Measurements from ENCODE around the gene SPRY4.
"Not testable (repeated sequence)": the region's sequence is repeated elsewhere in the genome, so short reads cannot be mapped to it uniquely, and the experiment has no call there.

The SPRY4 gene

DNA sequence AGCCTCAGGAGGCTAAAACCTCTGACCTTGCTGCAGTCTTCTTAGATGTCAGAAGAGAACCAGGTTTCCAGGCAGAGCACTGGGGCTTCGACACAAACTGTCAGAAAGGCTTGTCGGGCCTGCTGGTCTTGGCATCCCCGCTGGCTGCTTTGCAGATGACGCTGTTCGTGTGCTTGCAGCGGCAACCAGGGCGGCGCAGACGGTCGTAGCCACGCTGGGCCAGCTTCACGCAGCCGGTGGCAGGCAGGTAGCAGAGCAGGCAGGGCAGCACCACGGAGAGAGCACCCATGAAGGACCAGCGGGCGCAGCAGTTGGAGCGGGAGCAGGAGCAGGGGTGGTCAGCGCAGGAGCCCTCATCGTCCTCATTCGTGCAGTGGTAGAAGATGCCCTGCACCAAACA, 10.7 kb downstream of the SPRY4 start:
- DNase-seq: no peak

DNA sequence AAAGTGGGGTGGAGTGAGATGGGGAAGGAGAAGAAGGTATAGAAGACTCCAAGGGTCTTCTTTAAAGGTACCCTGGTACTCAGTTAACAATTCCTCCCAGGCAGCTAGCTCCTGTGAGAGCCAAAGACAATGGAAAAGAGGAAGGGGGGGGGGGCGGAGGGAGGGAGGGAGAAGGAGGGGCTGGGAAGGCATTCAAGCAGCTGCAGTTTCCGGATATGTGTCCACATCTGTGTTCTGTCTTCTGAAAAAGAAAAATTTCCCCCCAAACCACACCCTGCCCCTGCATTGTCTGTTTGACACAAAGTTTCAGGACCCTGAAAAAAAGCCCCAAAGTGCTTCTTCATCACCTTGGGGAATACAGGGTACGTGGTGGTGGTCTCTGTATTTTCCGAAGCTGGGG, 11.1 kb downstream of the SPRY4 start:
- DNase-seq: no peak

GRCh38 chr5:142313275-142313674, 11.5 kb downstream of the SPRY4 start:
- DNase-seq: no peak

DNA sequence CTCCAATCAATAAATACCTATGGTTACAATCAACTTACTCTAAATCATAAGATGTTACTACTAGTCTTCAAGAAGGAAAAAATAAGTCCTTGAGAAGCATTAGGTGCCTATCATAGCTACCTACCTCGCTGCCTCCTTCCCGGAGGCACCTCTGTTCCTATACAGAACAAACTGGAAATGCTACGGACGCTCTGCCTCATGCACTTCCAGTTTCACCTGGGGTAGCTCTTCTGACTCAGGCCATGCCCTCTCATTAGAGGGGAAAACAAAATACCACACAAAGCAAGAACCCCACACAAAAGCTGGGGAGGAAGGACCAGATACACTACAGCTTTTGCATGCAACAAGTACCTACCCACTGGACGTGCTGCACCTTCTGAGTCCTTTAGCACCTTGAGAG, 12.4 kb downstream of the SPRY4 start:
- DNase-seq: no peak

GRCh38 chr5:142311725-142312124, 13.1 kb downstream of the SPRY4 start:
- no peak for DNase-seq

DNA sequence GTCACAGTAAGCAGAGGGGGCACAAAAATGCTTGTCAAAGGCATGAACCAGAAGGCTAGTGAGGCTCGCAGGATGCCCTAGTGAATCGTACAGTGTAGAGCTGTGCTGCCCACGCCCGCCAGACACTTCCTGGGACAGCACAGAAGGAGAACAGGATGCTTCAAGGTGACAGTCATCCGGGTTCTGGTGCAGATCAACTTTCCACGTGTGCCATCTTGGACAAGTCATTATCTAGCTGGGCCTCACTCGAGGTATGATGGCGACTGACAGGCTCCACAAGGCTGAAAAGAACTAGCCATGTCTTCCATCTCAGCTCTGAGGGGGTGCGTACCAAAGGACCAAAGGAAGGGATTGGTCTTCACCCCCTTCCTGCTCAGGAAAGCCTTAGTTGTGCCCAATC, 14.0 kb downstream of the SPRY4 start:
- DNase-seq: no peak

- no peak for DNase-seq
Observed at GRCh38 chr5:142309747-142310318, 15.0 kb downstream of the SPRY4 start.

GRCh38 chr5:142308358-142308757, 16.5 kb downstream of the SPRY4 start:
- DNase-seq: no peak

DNA sequence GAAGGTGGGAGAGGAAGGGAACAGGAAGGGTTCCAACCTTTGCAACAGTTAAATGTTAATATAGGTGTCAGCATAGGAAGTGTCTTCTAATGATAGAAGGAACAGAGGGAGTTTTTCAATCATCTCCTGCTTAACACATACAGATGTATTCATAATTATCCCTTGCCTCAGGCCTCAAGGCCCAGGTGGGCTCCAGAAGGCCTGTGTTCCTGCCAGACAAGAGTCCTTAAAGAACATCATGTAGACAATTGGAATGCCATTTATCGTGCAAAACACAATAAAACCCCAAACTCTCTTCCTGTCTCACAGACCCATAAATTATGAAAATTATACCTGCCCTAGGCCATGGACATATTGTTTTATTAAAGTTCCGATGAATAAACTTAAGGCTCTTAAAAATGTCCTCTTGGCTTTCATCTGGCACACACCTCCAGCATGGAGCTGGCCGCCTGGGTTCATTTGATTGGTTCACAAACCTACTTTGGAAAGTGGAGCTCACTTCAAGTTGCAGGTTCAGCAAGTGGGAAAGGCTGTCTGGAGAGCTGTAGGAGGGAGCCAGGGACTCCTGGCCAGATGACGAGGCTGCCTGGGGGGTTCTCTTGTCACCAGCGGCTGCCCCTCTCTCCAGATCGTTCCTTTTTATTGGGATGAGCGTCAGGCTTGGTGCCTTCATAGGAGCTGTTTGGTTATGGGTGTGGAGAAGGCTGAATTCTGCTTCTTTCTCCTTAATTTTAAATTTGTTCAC, 17.5 kb downstream of the SPRY4 start:
- no peak for DNase-seq

DNA sequence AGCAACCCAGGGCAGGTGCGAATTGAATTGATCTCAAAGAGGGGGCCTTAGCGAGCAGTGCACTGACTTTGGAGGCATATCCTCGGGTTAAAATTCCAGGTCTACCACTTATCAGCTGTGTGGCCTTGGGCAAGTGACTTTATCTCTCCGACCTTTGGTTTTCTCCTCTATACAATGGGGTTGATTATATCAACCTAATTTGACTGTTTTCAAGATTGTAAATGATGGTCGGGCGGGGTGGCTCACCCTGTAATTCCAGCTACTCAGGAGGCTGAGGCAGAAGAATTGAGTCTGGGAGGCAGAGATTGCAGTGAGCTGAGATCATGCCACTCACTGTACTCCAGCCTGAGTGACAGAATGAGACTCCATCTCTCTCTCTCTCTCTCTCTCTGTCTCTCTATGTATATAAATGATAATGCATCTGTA, 18.7 kb downstream of the SPRY4 start:
- DNase-seq: no peak

GRCh38 chr5:142305211-142305610, 19.6 kb downstream of the SPRY4 start:
- DNase-seq: no peak

DNA sequence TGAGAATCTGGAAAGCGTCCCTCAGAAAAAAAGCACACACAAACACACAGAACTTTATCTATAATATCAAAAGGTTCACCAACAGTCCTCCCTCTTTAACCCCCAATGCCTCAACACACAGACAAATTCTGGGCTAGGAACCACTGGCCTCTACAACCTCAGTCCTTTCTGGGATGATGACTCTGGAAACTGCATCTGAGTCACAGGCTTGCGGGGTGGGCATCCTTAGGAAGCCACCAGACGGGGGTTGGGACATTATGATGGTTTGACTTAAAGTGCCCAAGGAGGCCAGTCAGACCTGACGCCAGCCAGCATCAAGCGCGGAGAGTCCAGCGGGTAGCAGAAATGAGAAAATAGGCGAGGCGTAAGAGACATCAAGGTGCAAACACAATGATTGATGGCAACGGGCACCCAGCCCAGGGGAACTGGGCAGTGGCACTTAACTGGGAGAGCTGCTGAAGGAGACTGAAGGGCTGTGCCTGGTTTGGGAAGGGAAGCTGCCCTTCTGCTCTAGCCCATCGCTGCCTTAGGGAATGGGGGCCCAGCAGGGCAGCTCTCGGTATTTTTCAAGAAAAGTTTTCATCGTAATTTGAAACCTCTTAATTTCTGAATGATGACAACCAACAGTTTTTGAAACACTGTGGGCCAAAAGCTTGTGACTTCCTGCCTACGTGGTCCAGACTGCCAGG, 20.7 kb downstream of the SPRY4 start:
- DNase-seq: no peak

- no peak for DNase-seq
Observed at GRCh38 chr5:142303565-142303964, 21.3 kb downstream of the SPRY4 start.

DNA sequence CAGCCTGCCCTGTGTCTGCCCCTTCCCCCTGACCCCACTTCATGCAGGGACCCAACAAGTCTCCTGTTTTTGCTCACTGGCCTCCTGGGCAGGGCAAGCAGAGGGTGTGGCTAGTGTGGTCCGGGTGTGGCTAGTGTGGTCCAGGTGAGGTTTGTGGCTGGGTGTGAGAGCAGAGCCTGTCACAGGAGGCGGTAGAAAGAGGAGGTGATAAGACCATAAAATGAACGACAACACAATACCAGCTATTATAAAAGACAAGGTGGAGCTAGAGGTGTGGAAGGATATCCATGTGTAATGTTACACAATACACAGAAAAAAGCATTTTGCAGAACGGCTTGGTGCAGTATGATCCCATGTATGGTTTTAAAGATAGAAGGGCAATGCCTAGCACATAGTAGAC, 23.3 kb downstream of the SPRY4 start:
- no peak for DNase-seq

DNA sequence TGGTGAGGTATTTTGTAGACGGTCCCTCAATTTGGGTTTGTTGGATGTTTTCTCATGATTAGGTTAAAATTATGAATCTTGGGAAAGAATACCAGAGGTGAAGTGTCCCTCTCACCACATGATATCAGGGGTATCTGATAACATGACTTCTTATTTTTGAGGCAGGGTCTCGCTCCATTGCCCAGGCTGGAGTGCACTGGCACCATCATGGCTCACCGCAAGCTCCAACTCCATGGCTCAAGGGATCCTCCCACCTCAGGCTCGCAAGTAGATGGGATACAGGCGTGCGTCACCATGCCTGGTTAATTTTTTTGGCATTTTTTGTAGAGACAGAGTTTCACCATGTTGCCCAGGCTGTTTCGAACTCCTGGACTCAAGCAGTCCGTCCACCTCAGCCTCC, 24.1 kb downstream of the SPRY4 start:
- no peak for DNase-seq

- DNase-seq: no peak
Observed at GRCh38 chr5:142298789-142299188, 26.0 kb downstream of the SPRY4 start.

DNA sequence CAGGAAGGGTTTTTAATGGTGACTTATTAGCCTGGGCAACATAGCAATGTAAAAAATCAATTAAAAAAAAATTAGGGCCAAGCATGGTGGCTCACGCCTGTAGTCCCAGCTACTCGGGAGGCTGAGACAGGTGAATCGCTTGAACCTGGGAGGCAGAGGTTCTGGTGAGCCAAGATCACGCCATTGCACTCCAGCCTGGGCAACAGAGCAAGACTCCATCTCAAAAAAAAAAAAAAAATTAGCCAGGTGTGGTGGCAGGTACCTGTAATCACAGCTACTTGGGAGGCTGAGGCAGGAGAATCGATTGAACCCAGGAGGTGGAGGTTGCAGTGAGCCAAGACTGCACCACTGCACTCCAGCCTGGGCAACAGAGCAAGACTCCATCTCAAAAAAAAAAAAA, 27.0 kb downstream of the SPRY4 start:
- not testable (repeated sequence) for DNase-seq

DNA sequence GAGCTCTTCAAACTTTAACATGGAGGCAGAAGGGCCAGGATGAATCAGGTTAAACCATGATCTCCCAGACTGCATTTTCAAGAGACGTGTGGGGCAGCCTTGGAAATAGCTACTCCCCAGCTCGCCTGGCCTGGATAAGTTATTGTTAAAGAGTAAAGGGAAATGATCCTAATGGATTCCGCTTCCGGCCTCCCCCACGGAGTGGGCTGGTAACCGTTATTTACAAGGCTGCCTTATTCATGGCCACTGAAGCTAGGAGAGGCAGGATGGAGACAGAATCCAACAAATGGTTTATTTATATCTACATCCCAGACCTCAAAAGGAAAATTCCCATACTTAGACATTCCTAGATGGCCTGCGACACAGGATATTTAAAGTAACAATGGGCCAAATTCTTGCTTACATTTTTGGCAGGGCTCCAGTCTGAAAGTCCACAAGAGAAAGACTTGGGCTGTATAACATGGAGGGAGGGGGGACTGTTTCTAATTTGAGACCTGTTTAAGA, 27.9 kb downstream of the SPRY4 start:
- DNase-seq: no peak

- DNase-seq: no peak
Observed at GRCh38 chr5:142295960-142296860, 28.6 kb downstream of the SPRY4 start.

GRCh38 chr5:142295084-142295758, 29.6 kb downstream of the SPRY4 start:
- no peak for DNase-seq

- no peak for DNase-seq
Observed at GRCh38 chr5:142293486-142293885, 31.3 kb downstream of the SPRY4 start.

- DNase-seq: no peak
Observed at GRCh38 chr5:142292808-142293207, 32.0 kb downstream of the SPRY4 start.

All from KG1 (cell line).